AG09319 (cell line): ENCODE measurements around the gene CLDN2.

Experiments used
- DNase-seq: peaks from one replicate; pipeline ENCODE4 v3.0.0-alpha.2; 2010; ENCODE audit warnings: low read depth; ENCODE audit errors: extremely low read depth
- CTCF ChIP-seq: IDR thresholded peaks from 2 replicates; pipeline ENCODE4 v1.5.1; 2011; ENCODE audit warnings: low read depth, mild to moderate bottlenecking, inconsistent platforms, low read length, moderate library complexity

The CLDN2 gene

GRCh38 chrX:106902684-106903083, 17.5 kb upstream of the CLDN2 start:
- no peak for TF ChIP-seq CTCF

DNA sequence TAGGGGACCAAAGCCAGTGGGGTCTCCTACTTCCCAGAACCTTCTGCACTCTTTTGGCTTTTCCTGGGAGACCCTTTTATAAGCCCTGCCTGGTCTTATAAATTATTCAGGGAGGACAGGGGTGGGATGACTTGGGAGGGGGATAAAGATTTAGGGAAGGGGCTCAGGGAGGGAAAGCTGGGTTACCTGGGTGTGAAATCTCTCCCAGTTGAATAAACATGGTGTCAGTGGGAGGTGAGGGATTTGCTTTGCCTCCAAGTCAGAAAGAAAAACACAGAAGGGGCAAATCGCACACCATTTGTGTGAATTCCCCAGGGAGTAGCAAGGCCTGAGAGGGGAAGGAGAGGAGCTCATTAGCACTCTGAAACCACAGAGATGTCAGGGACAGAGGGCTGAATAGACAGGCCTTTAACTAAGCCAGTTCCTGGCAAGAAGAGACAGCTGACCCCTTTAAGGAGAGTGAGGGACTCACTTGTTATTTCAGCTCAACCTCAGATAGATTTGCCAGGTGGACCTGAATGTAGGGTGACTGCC, 16.8 kb upstream of the CLDN2 start, which contains the start of gene RIPPLY1:
TSS of gene RIPPLY1 (minus strand) at position 51 of the 534 bp plus-strand sequence. CDS start 54 bp downstream, outside the sequence.
- no peak for TF ChIP-seq CTCF
- DNase-seq: no peak

More at GRCh38 chrX:106902684-106903083, 17.5 kb upstream of the CLDN2 start:
- DNase-seq: no peak

DNA sequence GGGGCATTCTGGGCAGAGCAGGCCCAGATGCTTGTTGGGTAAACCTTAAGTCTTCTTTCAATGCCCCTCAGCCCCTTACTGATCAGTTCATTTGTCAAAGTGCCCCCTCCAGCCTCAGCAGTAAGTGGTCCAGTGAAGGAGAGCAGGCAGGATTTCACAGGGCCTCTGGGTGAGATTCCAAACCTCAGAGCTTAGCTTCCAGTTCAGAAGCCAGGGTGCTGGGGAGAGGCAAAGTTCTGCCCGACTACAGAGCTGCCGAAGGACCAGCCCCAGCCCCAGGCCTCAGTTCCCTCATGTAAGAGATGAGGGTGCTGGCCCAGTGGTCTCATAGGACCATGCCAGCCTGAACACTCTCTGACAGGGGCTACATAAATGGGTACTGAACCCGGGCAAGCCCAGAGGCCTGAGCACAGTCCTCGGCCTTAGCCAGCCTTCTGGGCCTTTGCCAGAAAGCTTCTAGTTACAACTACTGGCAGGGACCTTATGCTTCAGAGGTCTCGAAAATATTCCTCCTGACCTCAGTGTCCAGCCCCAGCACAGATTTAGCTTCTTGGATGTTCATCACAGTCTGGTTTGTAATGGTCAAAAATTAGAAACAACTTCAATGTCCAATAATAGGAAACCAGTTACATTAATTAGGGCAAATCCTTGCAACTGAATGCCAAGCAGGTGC, 16.2 kb upstream of the CLDN2 start:
- TF ChIP-seq CTCF: no peak
- no peak for DNase-seq

DNA sequence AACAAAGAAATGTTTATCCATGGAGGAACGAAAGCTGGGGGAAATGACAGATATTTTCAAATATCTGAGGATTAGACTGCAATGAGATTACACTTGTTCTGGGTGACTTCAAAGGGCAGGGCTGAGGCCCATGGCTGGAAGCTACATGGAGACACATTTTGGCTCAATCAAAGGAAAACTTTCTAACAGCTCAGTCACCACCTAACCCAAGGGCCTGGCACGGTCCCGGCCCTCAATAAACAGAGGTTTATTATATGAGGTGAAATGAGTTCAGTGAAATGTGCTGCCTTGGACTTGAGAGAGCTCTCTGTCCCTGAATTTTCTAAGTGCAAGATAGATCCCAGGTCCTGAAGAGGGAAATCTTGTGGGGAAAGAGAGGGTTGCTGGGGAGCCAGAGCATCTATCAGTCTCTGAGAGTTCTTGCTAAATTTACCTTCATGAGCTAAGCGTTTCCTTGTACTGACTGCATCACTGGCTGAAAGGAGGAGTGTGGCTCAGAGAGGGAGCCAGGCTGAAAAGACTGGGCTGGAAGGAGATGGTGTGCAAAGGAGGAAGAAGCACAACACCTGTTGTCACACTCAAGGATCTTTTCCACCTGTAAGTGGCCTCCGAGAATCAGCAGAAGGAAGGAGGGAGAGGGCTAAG, 15.0 kb upstream of the CLDN2 start:
- no peak for TF ChIP-seq CTCF
- DNase-seq: no peak

DNA sequence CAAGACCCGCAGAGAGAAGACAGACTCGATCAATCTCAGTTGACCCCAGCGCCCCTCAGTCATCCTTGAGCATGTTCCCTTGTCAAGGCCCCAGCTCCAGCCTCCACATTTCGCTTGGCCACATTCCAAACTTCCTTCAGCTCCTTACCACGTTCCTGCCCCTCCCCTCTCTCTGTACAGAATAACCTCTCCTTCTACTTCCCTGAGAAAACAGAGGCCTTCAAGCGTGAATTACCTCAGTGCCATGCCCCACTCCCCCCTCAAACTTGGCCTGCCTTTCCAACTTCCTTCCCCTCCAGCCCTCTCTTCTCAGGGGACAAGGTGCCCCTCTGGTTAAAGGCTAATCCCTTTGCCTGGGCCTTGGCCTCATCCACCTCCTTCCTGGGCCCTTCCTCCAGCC, 13.8 kb upstream of the CLDN2 start:
- DNase-seq: no peak
- TF ChIP-seq CTCF: no peak

GRCh38 chrX:106912864-106913263, 7.3 kb upstream of the CLDN2 start:
- no peak for DNase-seq
- TF ChIP-seq CTCF: no peak

GRCh38 chrX:106917830-106918500, 2.2 kb upstream of the CLDN2 start:
- TF ChIP-seq CTCF: no peak
- DNase-seq: no peak
